MM.1S (cell line): ENCODE measurements around the gene ENOX2.

Experiments used
- DNase-seq: peaks from one replicate; pipeline ENCODE4 v3.0.0-alpha.2; 2015
- H2AFZ ChIP-seq: fragments of 300-600 bp; sonication (generic); 2 replicates; pipeline ENCODE4 v1.6.0; 2016; ENCODE audit warnings: antibody characterized with exemption, low read length
- H3F3A ChIP-seq: fragments of 300-600 bp; sonication (generic); 2 replicates; pipeline ENCODE4 v1.6.1; 2016; ENCODE audit warnings: mild to moderate bottlenecking, antibody characterized with exemption, low read length, moderate library complexity, mixed read lengths; ENCODE audit not compliant: insufficient read depth
- H3K27ac ChIP-seq: fragments of 300-600 bp; sonication (generic); 2 replicates; pipeline ENCODE4 v1.5.1; 2016; ENCODE audit warnings: mild to moderate bottlenecking, low read length
- H3K27me3 ChIP-seq: fragments of 300-600 bp; sonication (generic); replicated peaks from 2 replicates; pipeline ENCODE4 v1.6.0; 2016; ENCODE audit warnings: low read length; ENCODE audit not compliant: insufficient read depth
- H3K36me3 ChIP-seq: fragments of 300-600 bp; sonication (generic); replicated peaks from 2 replicates; pipeline ENCODE4 v1.6.1; 2016; ENCODE audit warnings: mild to moderate bottlenecking, low read length, mixed read lengths; ENCODE audit not compliant: insufficient read depth
- H3K4me1 ChIP-seq: fragments of 300-600 bp; sonication (generic); 2 replicates; pipeline ENCODE4 v1.6.1; 2016; ENCODE audit warnings: low read length, mixed read lengths
- H3K4me2 ChIP-seq: fragments of 300-600 bp; sonication (generic); 2 replicates; pipeline ENCODE4 v1.6.0; 2016; ENCODE audit warnings: low read depth, low read length
- H3K4me3 ChIP-seq: fragments of 300-600 bp; sonication (generic); 2 replicates; pipeline ENCODE4 v1.5.1; 2016; ENCODE audit warnings: low read length, mixed read lengths
- H3K79me2 ChIP-seq: fragments of 300-600 bp; sonication (generic); 2 replicates; pipeline ENCODE4 v1.6.1; 2016; ENCODE audit warnings: mixed run types, low read length, mixed read lengths
- H3K9ac ChIP-seq: fragments of 300-600 bp; sonication (generic); 2 replicates; pipeline ENCODE4 v1.6.1; 2016; ENCODE audit warnings: low read length, mixed read lengths
- H3K9me2 ChIP-seq: fragments of 300-600 bp; sonication (generic); replicated peaks from 2 replicates; pipeline ENCODE4 v1.6.1; 2016; ENCODE audit warnings: mild to moderate bottlenecking, low read length, mixed read lengths; ENCODE audit not compliant: insufficient read depth
- H3K9me3 ChIP-seq: fragments of 300-600 bp; sonication (generic); replicated peaks from 2 replicates; pipeline ENCODE4 v1.6.1; 2016; ENCODE audit warnings: mild to moderate bottlenecking, low read length, mixed read lengths; ENCODE audit not compliant: insufficient read depth
- H4K20me1 ChIP-seq: fragments of 300-600 bp; sonication (generic); 2 replicates; pipeline ENCODE4 v1.6.1; 2016; ENCODE audit warnings: mild to moderate bottlenecking, low read length, moderate library complexity, mixed read lengths; ENCODE audit not compliant: insufficient read depth
- CTCF ChIP-seq: fragments of 300-600 bp; sonication (generic); IDR thresholded peaks from 2 replicates; pipeline ENCODE4 v1.5.1; 2016; ENCODE audit warnings: antibody characterized with exemption, low read length, mixed read lengths
- EZH2 ChIP-seq: fragments of 300-600 bp; sonication (generic); optimal IDR thresholded peaks from 2 replicates; pipeline ENCODE3; 2017; ENCODE audit warnings: low read depth, mild to moderate bottlenecking, antibody characterized with exemption, low read length, mixed read lengths
- EZH2phosphoT487 ChIP-seq: fragments of 300-600 bp; sonication (generic); IDR thresholded peaks from 2 replicates; pipeline ENCODE4 v1.6.1; 2018; ENCODE audit warnings: antibody characterized with exemption, low read length

Gene ENOX2

GRCh38 chrX:130705591-130705990 lies 197.4 kb downstream of the ENOX2 start:
- Histone ChIP-seq H3K9ac (no peak overlapping the region), H2AFZ (no peak overlapping the region), H3K36me3 (no peaks in the 10 kb centered on the region), H3K9me2 (no peaks in the 10 kb centered on the region; the same call in 1 of the 2 replicates), H4K20me1 (no peaks in the 10 kb centered on the region), H3K9me3 (no peaks in the 10 kb centered on the region), H3K27me3 (no peaks in the 10 kb centered on the region), H3F3A (no peaks in the 10 kb centered on the region), H3K27ac (no peak overlapping the region), H3K79me2 (no peaks in the 10 kb centered on the region), H3K4me3 (no peak overlapping the region), H3K4me1 (no peaks in the 10 kb centered on the region), H3K4me2 (no peak overlapping the region)
- no peak for TF ChIP-seq EZH2
- no peak for TF ChIP-seq CTCF
- TF ChIP-seq EZH2phosphoT487 = no peak
- no peak for DNase-seq

GRCh38 chrX:130704053-130705038 lies 198.7 kb downstream of the ENOX2 start:
- H3K9me2 ChIP-seq = no peaks in the 10 kb centered on the region; the same call in 1 of the 2 replicates
- H3K9me3 ChIP-seq = no peaks in the 10 kb centered on the region
- H2AFZ ChIP-seq = no peak overlapping the region
- H3K27me3 ChIP-seq = no peaks in the 10 kb centered on the region
- no peaks in the 10 kb centered on the region for H4K20me1 ChIP-seq
- no peaks in the 10 kb centered on the region for H3K79me2 ChIP-seq
- DNase-seq = no peak
- H3K4me3 ChIP-seq = no peak overlapping the region
- H3K9ac ChIP-seq = no peak overlapping the region
- no peak overlapping the region for H3K27ac ChIP-seq
- no peak for TF ChIP-seq EZH2
- TF ChIP-seq CTCF = no peak
- no peak for TF ChIP-seq EZH2phosphoT487
- H3K4me1 ChIP-seq = no peaks in the 10 kb centered on the region
- H3F3A ChIP-seq = no peaks in the 10 kb centered on the region
- H3K36me3 ChIP-seq = no peaks in the 10 kb centered on the region
- H3K4me2 ChIP-seq = no peak overlapping the region

GRCh38 chrX:130702867-130703707 lies 199.9 kb downstream of the ENOX2 start:
- Histone ChIP-seq H3K27me3 (no peaks in the 10 kb centered on the region), H3K4me1 (no peaks in the 10 kb centered on the region), H3F3A (no peaks in the 10 kb centered on the region), H3K27ac (no peak overlapping the region), H3K9me2 (no peaks in the 10 kb centered on the region; the same call in 1 of the 2 replicates), H3K4me2 (no peak overlapping the region), H2AFZ (no peak overlapping the region), H3K9me3 (no peaks in the 10 kb centered on the region), H3K79me2 (no peaks in the 10 kb centered on the region), H4K20me1 (no peaks in the 10 kb centered on the region), H3K9ac (no peak overlapping the region), H3K36me3 (no peaks in the 10 kb centered on the region), H3K4me3 (no peak overlapping the region)
- DNase-seq = no peak
- TF ChIP-seq EZH2 = no peak
- no peak for TF ChIP-seq CTCF
- TF ChIP-seq EZH2phosphoT487 = no peak
